Panc1 (cell line): ENCODE results near the gene NEK4. TPM values are rescaled to one million over a fixed set of nuclear protein-coding genes. Genes with fewer than 3 reads are reported as not detected.

Source experiments
- ATAC-seq: fragments of 200-7000 bp; cut with Tn5 transposase; 2 replicates; pipeline ENCODE4 v1.9.1; 2020; ENCODE audit warnings: mild to moderate bottlenecking, moderate library complexity
- BruUV-seq: library from RNA; stranded (reverse); fragments of 400-500 nt; replicated peaks from 2 replicates; lab custom pipeline; 2021; lab: Mats Ljungman, UMichigan
- CTCF ChIA-PET: fragments of 300-600 bp; sonication (Branson Sonifier 250); formaldehyde crosslinking; loops from one replicate; lab custom pipeline; 2022; ENCODE audit warnings: antibody characterized with exemption; lab: Charles Lee
- POLR2A ChIA-PET: fragments of 300-600 bp; sonication (Branson Sonifier 250); formaldehyde crosslinking; loops from one replicate; lab custom pipeline; 2022; ENCODE audit warnings: antibody characterized with exemption; lab: Charles Lee
- DNase-seq: peaks from one replicate; pipeline ENCODE4 v3.0.0-alpha.2; 2010; ENCODE audit warnings: low read depth, low spot score
- H3K27ac ChIP-seq: 2 replicates; pipeline ENCODE4 v1.5.1; 2011; ENCODE audit warnings: mild to moderate bottlenecking, low read length, inconsistent platforms
- H3K27me3 ChIP-seq: fragments of 200-500 bp; sonication (Bioruptor generic); 2 replicates; pipeline ENCODE4 v1.6.0; 2014; ENCODE audit warnings: low read length, inconsistent platforms; ENCODE audit not compliant: control insufficient read depth, insufficient read depth
- H3K36me3 ChIP-seq: fragments of 200-500 bp; sonication (Bioruptor generic); 2 replicates; pipeline ENCODE4 v1.5.1; 2014; ENCODE audit warnings: inconsistent platforms, mild to moderate bottlenecking, low read length, moderate library complexity; ENCODE audit not compliant: control insufficient read depth, insufficient read depth
- H3K4me1 ChIP-seq: 2 replicates; pipeline ENCODE4 v1.5.1; 2011; ENCODE audit warnings: inconsistent platforms, mild to moderate bottlenecking, low read length, moderate library complexity; ENCODE audit not compliant: control insufficient read depth, insufficient read depth
- H3K4me3 ChIP-seq, 2 experiments: 2 replicates each; pipeline ENCODE4 v1.5.1; 2011 to 2012; ENCODE audit warnings: low read depth in 2 of 2, low read length in 2 of 2, mild to moderate bottlenecking in 2 of 2, inconsistent platforms in 1 of 2, moderate library complexity in 1 of 2
- H3K9me3 ChIP-seq: fragments of 200-500 bp; sonication (Bioruptor generic); 2 replicates; pipeline ENCODE4 v1.5.1; 2014; ENCODE audit warnings: low read depth, mild to moderate bottlenecking, inconsistent platforms, low read length, moderate library complexity; ENCODE audit not compliant: control insufficient read depth, insufficient read depth
- CTCF ChIP-seq: fragments of 450-650 bp; IDR thresholded peaks from 2 replicates; pipeline ENCODE4 v1.5.1; 2017; ENCODE audit warnings: mild to moderate bottlenecking
- POLR2AphosphoS5 ChIP-seq: IDR thresholded peaks from 2 replicates; pipeline ENCODE4 v1.6.1; 2012; ENCODE audit warnings: mild to moderate bottlenecking, low read depth, low read length, moderate library complexity
- REST ChIP-seq, 2 experiments: IDR thresholded peaks; 2 replicates each; pipeline ENCODE4 v1.6.1; 2011 to 2012; ENCODE audit warnings: low read depth in 2 of 2, control low read depth in 1 of 2, low read length in 1 of 2, mild to moderate bottlenecking in 1 of 2, moderate library complexity in 1 of 2; ENCODE audit not compliant: insufficient read depth in 1 of 2
- SIN3A ChIP-seq: IDR thresholded peaks from 2 replicates; pipeline ENCODE4 v1.6.1; 2012; ENCODE audit warnings: low read depth, mild to moderate bottlenecking, low read length, moderate library complexity, borderline replicate concordance; ENCODE audit not compliant: insufficient read depth
- TCF7L2 ChIP-seq: IDR thresholded peaks from 2 replicates; pipeline ENCODE4 v1.6.1; 2011; ENCODE audit warnings: mild to moderate bottlenecking, low read depth, low read length, inconsistent platforms
- in situ Hi-C: cut with HindIII; loops from 2 replicates; pipeline ENCODE4 v1.10.0; 2016; ENCODE audit warnings: low sequenced_read_pairs, low pct_unique_long_range_greater_than_20kb
- intact Hi-C: fragments of 100-400 bp; cut with micrococcal nuclease; formaldehyde crosslinking; loops from one replicate; pipeline ENCODE4 v1.10.0; 2022; ENCODE audit not compliant: unreplicated experiment
- total RNA-seq: library from RNA; stranded (reverse); gene quantifications from one replicate; pipeline ENCODE4 v1.2.1, GENCODE V29; 2021; ENCODE audit not compliant: unreplicated experiment

NEK4 gene
- total RNA-seq, 1 experiment from 2014 or later: 22.9 TPM

- Histone ChIP-seq H3K4me3 (no peak overlapping the region), H3K27me3 (no peaks in the 10 kb centered on the region), H3K27ac (no peak overlapping the region), H3K4me1 (no peaks in the 10 kb centered on the region), H3K9me3 (no peaks in the 10 kb centered on the region), H3K36me3 (no peaks in the 10 kb centered on the region)
- in situ Hi-C loops: no loop called here
- no TSS peak for BruUV-seq
- DNase-seq (no peak), ATAC-seq (no peak)
- CTCF ChIA-PET: interaction anchor here (0.7 to 1.3 kb wide), 2 partner anchors 28 to 51 kb away, joined by 3 to 7 read pairs; no protein-coding TSS in a partner anchor
- POLR2A ChIA-PET: no interaction called here
- TF ChIP-seq POLR2AphosphoS5: no peak
- no peak for TF ChIP-seq CTCF
- no peak for TF ChIP-seq REST (IDR thresholded peaks at IDR 0.05; ENCODE audit: insufficient read depth in 1 of 2, low read depth in 2 of 2, low read length in 1 of 2)
- no peak for TF ChIP-seq SIN3A
- TF ChIP-seq TCF7L2: no peak
- intact Hi-C loops: no loop called here
These were observed 22.4 kb upstream of the NEK4 start for GRCh38 chr3:52792961-52793695.

- ChIA-PET POLR2A (no interaction called here), CTCF (interaction anchor here (0.7 to 1.3 kb wide), 2 partner anchors 29 to 50 kb away, joined by 3 to 7 read pairs; no protein-coding TSS in a partner anchor)
- DNase-seq (no peak), ATAC-seq (no peak)
- in situ Hi-C loops (no loop called here), intact Hi-C loops (no loop called here)
- TF ChIP-seq POLR2AphosphoS5 (no peak), TCF7L2 (no peak), SIN3A (no peak), REST (IDR thresholded peaks at IDR 0.05; ENCODE audit: insufficient read depth in 1 of 2, low read depth in 2 of 2, low read length in 1 of 2) (no peak), CTCF (no peak; the same call in 1 of the 2 replicates)
- H3K9me3 ChIP-seq: no peaks in the 10 kb centered on the region
- H3K27me3 ChIP-seq: no peaks in the 10 kb centered on the region
- no peaks in the 10 kb centered on the region for H3K36me3 ChIP-seq
- BruUV-seq: no TSS peak
- no peak overlapping the region for H3K4me3 ChIP-seq
- H3K27ac ChIP-seq: no peak overlapping the region
- H3K4me1 ChIP-seq: no peaks in the 10 kb centered on the region
These were observed 21.7 kb upstream of the NEK4 start for GRCh38 chr3:52792413-52792812.
